Measurements from ENCODE around the gene CHI3L2.

The CHI3L2 gene

DNA sequence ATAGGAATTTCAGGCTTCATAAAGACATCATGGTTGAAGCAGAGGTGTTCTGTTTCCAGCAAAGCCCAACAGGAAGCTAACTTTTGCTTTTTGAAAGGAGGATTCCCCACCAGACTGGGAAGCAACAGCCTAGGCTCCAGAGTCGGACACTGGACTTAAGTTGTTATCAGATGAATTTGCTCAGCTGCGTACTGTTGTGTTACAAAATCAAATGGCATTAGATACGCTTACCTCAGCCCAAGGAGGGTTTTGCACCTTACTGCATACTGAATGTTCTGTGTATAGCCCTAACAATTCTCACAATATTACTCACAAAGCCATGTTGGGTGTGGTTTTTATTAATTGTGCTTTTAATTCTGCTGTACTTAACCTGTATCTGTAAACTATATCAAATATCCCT is 62.6 kb downstream of the CHI3L2 start:
- no peaks in the 10 kb centered on the region for H3K4me1 ChIP-seq (ENCODE audit: low read length)
- H3F3A ChIP-seq (ENCODE audit: insufficient read depth, low read length) = no peaks in the 10 kb centered on the region
- no peaks in the 10 kb centered on the region for H3K79me2 ChIP-seq (ENCODE audit: low read length)
- no peak overlapping the region for H3K4me3 ChIP-seq (ENCODE audit: low read length)
- no peak overlapping the region for H3K27ac ChIP-seq (ENCODE audit: low read length)
- no peaks in the 10 kb centered on the region for H3K9me3 ChIP-seq (replicated peaks; ENCODE audit: insufficient read depth, low read length)
- H2AFZ ChIP-seq (ENCODE audit: low read length) = no peak overlapping the region
- H3K9ac ChIP-seq (ENCODE audit: low read length) = no peak overlapping the region
- no peaks in the 10 kb centered on the region for H3K9me2 ChIP-seq (replicated peaks; ENCODE audit: insufficient read depth, low read length)
- no peaks in the 10 kb centered on the region for H3K36me3 ChIP-seq (replicated peaks; ENCODE audit: insufficient read depth, low read length)
- DNase-seq = no peak
- no peak overlapping the region for H3K4me2 ChIP-seq (ENCODE audit: low read depth, low read length)
- no peaks in the 10 kb centered on the region for H4K20me1 ChIP-seq (ENCODE audit: insufficient read depth, low read length)
- TF ChIP-seq, protein P1, sequence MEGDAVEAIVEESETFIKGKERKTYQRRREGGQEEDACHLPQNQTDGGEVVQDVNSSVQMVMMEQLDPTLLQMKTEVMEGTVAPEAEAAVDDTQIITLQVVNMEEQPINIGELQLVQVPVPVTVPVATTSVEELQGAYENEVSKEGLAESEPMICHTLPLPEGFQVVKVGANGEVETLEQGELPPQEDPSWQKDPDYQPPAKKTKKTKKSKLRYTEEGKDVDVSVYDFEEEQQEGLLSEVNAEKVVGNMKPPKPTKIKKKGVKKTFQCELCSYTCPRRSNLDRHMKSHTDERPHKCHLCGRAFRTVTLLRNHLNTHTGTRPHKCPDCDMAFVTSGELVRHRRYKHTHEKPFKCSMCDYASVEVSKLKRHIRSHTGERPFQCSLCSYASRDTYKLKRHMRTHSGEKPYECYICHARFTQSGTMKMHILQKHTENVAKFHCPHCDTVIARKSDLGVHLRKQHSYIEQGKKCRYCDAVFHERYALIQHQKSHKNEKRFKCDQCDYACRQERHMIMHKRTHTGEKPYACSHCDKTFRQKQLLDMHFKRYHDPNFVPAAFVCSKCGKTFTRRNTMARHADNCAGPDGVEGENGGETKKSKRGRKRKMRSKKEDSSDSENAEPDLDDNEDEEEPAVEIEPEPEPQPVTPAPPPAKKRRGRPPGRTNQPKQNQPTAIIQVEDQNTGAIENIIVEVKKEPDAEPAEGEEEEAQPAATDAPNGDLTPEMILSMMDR (IDR thresholded peaks at IDR 0.05; ENCODE audit: low read length) = no peak
- TF ChIP-seq EZH2 (optimal IDR thresholded peaks at IDR 0.05; ENCODE audit: low read depth, low read length) = no peak
- TF ChIP-seq EZH2phosphoT487 (IDR thresholded peaks at IDR 0.05; ENCODE audit: low read length) = no peak
- H3K27me3 ChIP-seq (replicated peaks; ENCODE audit: insufficient read depth, low read length) = no peaks in the 10 kb centered on the region

DNA sequence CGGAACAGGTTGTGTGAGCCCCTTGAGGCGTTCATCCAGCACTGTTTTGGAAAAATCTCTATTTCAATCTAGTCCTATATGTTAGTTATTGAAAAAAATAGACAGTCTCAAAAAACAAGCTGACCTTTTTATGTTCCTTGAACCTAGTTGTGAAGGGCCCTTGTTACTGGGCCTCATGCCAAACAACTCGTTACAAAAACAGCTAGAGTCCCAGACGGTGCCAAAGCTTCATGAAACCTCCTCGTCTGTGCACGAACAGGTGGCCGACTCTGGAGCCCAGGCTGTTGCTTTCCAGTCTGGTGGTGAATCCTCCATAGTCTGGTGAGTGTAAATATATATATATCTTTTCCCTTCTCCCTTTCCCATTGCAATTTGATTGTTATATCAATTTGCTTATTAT is 63.1 kb downstream of the CHI3L2 start, which contains the start of gene CHIA:
Gene CHIA, plus strand, starts transcription at position 222 of the 400 bp plus-strand sequence. CDS start 19,617 bp downstream, outside the sequence.
- Histone ChIP-seq H3K4me3 (ENCODE audit: low read length) (no peak within 1 kb of the TSS), H2AFZ (ENCODE audit: low read length) (no peak within 1 kb of the TSS), H3K4me2 (ENCODE audit: low read depth, low read length) (no peak within 1 kb of the TSS), H3K36me3 (replicated peaks; ENCODE audit: insufficient read depth, low read length) (no peaks in the 10 kb centered on the region), H3K9me2 (replicated peaks; ENCODE audit: insufficient read depth, low read length) (no peaks in the 10 kb centered on the region), H3K9me3 (replicated peaks; ENCODE audit: insufficient read depth, low read length) (no peaks in the 10 kb centered on the region), H3F3A (ENCODE audit: insufficient read depth, low read length) (no peaks in the 10 kb centered on the region), H3K79me2 (ENCODE audit: low read length) (no peaks in the 10 kb centered on the region), H3K27ac (ENCODE audit: low read length) (no peak within 1 kb of the TSS), H3K9ac (ENCODE audit: low read length) (no peak within 1 kb of the TSS), H4K20me1 (ENCODE audit: insufficient read depth, low read length) (no peaks in the 10 kb centered on the region), H3K4me1 (ENCODE audit: low read length) (no peaks in the 10 kb centered on the region), H3K27me3 (replicated peaks; ENCODE audit: insufficient read depth, low read length) (no peaks in the 10 kb centered on the region)
- TF ChIP-seq, protein P1 (IDR thresholded peaks at IDR 0.05; ENCODE audit: low read length) = no peak
- no peak for TF ChIP-seq EZH2 (optimal IDR thresholded peaks at IDR 0.05; ENCODE audit: low read depth, low read length)
- no peak for DNase-seq
